GM18868 (cell line): Measurements from ENCODE around the gene FOXC2.
A peak's percentile ranks its signal among the peaks of the same experiment; 100 is the strongest.

Experiments
- ATAC-seq: cut with Tn5 transposase; IDR thresholded peaks from one replicate; pipeline ENCODE4 v1.9.1; 2021; ENCODE audit warnings: mild to moderate bottlenecking, moderate library complexity; ENCODE audit not compliant: unreplicated experiment

FOXC2 gene

GRCh38 chr16:86554917-86555703 lies 11.5 kb upstream of the FOXC2 start, which contains the start of gene MTHFSD:
MTHFSD (minus strand) TSS chr16:86555235; CDS start chr16:86555184, 51 bp downstream.
- peak; percentile 87 for ATAC-seq

- no peak for ATAC-seq
Observed at GRCh38 chr16:86555704-86556075, 10.9 kb upstream of the FOXC2 start.

- ATAC-seq, result no peak
Observed at GRCh38 chr16:86556576-86556975, 10.1 kb upstream of the FOXC2 start.

- ATAC-seq, result no peak
Observed at GRCh38 chr16:86557587-86557986, 9.0 kb upstream of the FOXC2 start.

GRCh38 chr16:86558355-86559193 lies 8.1 kb upstream of the FOXC2 start:
- no peak for ATAC-seq

- ATAC-seq, result no peak
Observed at GRCh38 chr16:86559802-86560305, 6.8 kb upstream of the FOXC2 start.

GRCh38 chr16:86562356-86562755 lies 4.3 kb upstream of the FOXC2 start:
- ATAC-seq, result no peak

GRCh38 chr16:86563469-86564345 lies 2.9 kb upstream of the FOXC2 start:
- peak; percentile 58 for ATAC-seq

GRCh38 chr16:86565181-86565631 lies 1.4 kb upstream of the FOXC2 start:
- no peak for ATAC-seq

- ATAC-seq, result no peak
Observed at GRCh38 chr16:86565644-86566511, 751 bp upstream of the FOXC2 start.

- ATAC-seq, result no peak
Observed at GRCh38 chr16:86566966-86567700, 504 bp downstream of the FOXC2 start.

- ATAC-seq, result no peak
Observed at GRCh38 chr16:86567701-86568581, 1.3 kb downstream of the FOXC2 start.

GRCh38 chr16:86568677-86569623 lies 2.3 kb downstream of the FOXC2 start:
- no peak for ATAC-seq

GRCh38 chr16:86569701-86570447 lies 3.2 kb downstream of the FOXC2 start:
- ATAC-seq, result no peak

GRCh38 chr16:86570558-86571529 lies 4.2 kb downstream of the FOXC2 start:
- no peak for ATAC-seq
